ENCODE data around the gene TSSK2.

Gene TSSK2

GRCh38 chr22:19177164-19178064, 46.3 kb downstream of the TSSK2 start:
- TF ChIP-seq ARNT (IDR thresholded peaks at IDR 0.05) (no peak), FOXA1 (IDR thresholded peaks at IDR 0.05) (no peak), NFRKB (IDR thresholded peaks at IDR 0.05) (no peak), HDGF (IDR thresholded peaks at IDR 0.05; ENCODE audit: borderline replicate concordance) (no peak), SP1 (IDR thresholded peaks at IDR 0.05) (no peak), FOXM1 (IDR thresholded peaks at IDR 0.05; ENCODE audit: borderline replicate concordance) (no peak), ZNF384 (IDR thresholded peaks at IDR 0.05) (no peak), LEF1 (IDR thresholded peaks at IDR 0.05; ENCODE audit: borderline replicate concordance) (no peak), FOXK2 (IDR thresholded peaks at IDR 0.05) (no peak), L3MBTL2 (conservative IDR thresholded peaks at IDR 0.05) (no peak), BHLHE40 (IDR thresholded peaks at IDR 0.05; ENCODE audit: borderline replicate concordance) (no peak), CTBP1 (IDR thresholded peaks at IDR 0.05; ENCODE audit: borderline replicate concordance) (no peak), PKNOX1 (IDR thresholded peaks at IDR 0.05) (no peak), SUZ12 (IDR thresholded peaks at IDR 0.05) (no peak), ELF4 (IDR thresholded peaks at IDR 0.05) (no peak), TARDBP (IDR thresholded peaks at IDR 0.05) (no peak)
- DNase-seq (ENCODE audit: extremely low spot score), result no peak
- POLR2A ChIA-PET, result interaction anchor here (3.5 kb wide), 1 partner anchor 115 kb away, joined by 20 read pairs; the partner anchor contains the start of gene CLTCL1
- CTCF ChIA-PET, result no interaction called here

GRCh38 chr22:19178065-19178656, 47.1 kb downstream of the TSSK2 start:
- TF ChIP-seq FOXM1 (IDR thresholded peaks at IDR 0.05; ENCODE audit: borderline replicate concordance) (peak; percentile 68), ELF4 (IDR thresholded peaks at IDR 0.05) (peak; percentile 66; the same call in 1 of the 2 replicates), SP1 (IDR thresholded peaks at IDR 0.05) (no peak), BHLHE40 (IDR thresholded peaks at IDR 0.05; ENCODE audit: borderline replicate concordance) (no peak), HDGF (IDR thresholded peaks at IDR 0.05; ENCODE audit: borderline replicate concordance) (no peak), FOXK2 (IDR thresholded peaks at IDR 0.05) (no peak), ARNT (IDR thresholded peaks at IDR 0.05) (0 out of 2 replicates have a peak, but pooled peaks have one; percentile 36)
- ChIA-PET POLR2A (interaction anchor here (0.7 to 3.5 kb wide), 11 partner anchors 11 to 302 kb away, joined by 3 to 20 read pairs (median 4); partner anchors contain the start of genes CDC45, CLTCL1, ESS2 and HIRA), CTCF (interaction anchor here (1.0 to 1.8 kb wide), 4 partner anchors 34 to 233 kb away, joined by 3 to 8 read pairs (median 4); partner anchors contain the start of gene ESS2)
- peak; percentile 56 for DNase-seq (ENCODE audit: extremely low spot score)

DNA sequence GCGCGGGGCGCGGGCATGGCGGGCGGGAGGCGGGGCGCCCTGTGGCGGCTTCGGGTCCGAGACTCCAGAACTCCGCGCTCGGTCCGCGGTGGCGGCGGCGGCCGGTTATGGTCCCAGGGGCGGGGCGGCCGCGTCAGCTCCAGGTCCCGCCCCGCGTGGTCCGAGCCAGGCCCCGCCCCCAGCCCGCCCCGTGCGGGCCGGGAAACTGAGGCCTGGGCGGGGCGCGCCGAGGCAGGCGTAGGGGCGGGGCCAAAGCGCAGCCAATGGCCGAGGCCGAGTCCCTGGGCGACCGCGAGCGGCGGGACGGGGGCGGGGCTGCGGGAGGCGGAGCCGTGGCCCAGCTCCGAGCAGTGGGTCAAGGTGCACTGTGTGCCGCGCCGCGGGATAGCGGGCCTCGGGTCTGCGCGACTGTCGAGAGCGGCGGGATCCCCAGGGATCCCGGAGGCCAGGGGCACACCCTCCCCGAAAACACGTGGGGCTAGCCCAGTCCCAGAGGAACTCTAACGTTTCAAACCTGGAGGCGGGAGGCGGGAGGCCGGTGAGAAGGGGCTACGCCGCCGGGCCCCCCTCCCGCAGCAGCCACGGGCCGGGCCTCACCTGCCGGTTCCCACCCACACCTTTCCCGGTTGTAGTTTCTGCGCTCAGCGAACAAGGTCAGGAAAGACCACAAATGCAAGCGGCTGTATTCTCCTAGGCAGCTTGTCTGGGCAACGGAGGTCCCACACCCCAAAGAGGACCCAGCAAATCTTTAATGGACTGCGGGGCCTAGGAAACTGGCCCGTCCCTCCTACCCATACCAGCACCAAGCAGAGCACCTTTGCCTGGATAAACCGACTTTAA, 47.8 kb downstream of the TSSK2 start, which contains the start of gene SLC25A1:
Gene SLC25A1, minus strand, starts transcription at position 80 of the 840 bp plus-strand sequence. Its CDS starts 63 bp downstream, at position 17.
- ChIA-PET CTCF (interaction anchor here (0.6 to 1.8 kb wide), 8 partner anchors 12 to 232 kb away, joined by 3 to 8 read pairs (median 4); partner anchors contain the start of gene ESS2), POLR2A (interaction anchor here (0.7 to 3.5 kb wide), 11 partner anchors 11 to 301 kb away, joined by 3 to 20 read pairs (median 4); partner anchors contain the start of genes CDC45, CLTCL1, ESS2 and HIRA)
- peak; percentile 97 for DNase-seq (ENCODE audit: extremely low spot score)
- TF ChIP-seq ZNF384 (IDR thresholded peaks at IDR 0.05), result no peak
- no peak for TF ChIP-seq HDGF (IDR thresholded peaks at IDR 0.05; ENCODE audit: borderline replicate concordance)
- TF ChIP-seq SP1 (IDR thresholded peaks at IDR 0.05), result no peak
- peak; percentile 25; the same call in 1 of the 2 replicates for TF ChIP-seq L3MBTL2 (conservative IDR thresholded peaks at IDR 0.05)
- TF ChIP-seq LEF1 (IDR thresholded peaks at IDR 0.05; ENCODE audit: borderline replicate concordance), result no peak
- TF ChIP-seq SUZ12 (IDR thresholded peaks at IDR 0.05), result no peak

DNA sequence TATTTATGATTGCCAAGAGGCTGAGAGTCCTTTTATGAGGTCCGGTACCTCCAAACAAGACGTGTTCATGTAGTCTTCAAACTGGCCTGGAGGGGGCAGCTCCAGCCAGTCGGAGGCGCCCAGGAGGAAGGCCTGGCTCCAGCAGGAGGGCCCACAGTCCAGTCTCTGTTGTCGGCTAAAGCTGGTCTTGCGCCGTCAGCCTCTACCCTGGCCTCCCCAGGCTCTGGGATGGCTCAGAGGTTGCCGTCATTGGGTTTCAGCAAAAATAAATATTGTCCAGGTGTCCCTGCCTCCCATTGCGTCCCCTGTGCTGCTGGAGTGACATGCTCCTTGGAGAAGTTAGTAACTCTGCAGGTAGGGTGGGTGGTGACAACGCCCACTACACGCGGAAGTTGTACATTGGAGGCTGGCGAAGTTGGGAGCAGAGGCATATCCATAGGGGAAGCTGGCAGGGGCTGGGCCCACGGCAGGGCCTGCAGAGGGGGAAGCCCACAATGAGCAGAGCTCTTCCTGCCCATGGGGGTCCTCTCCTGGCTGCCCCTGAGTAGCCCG, 48.5 kb downstream of the TSSK2 start:
- ChIA-PET POLR2A (interaction anchor here (0.7 to 3.5 kb wide), 10 partner anchors 10 to 300 kb away, joined by 3 to 20 read pairs (median 4); partner anchors contain the start of genes CDC45, CLTCL1, ESS2 and HIRA), CTCF (interaction anchor here (0.5 to 1.8 kb wide), 12 partner anchors 10 to 452 kb away, joined by 3 to 8 read pairs (median 4); partner anchors contain the start of gene ESS2)
- TF ChIP-seq PKNOX1 (IDR thresholded peaks at IDR 0.05), result no peak
- TF ChIP-seq ZNF384 (IDR thresholded peaks at IDR 0.05), result no peak
- TF ChIP-seq TARDBP (IDR thresholded peaks at IDR 0.05), result no peak
- TF ChIP-seq BHLHE40 (IDR thresholded peaks at IDR 0.05; ENCODE audit: borderline replicate concordance), result no peak
- TF ChIP-seq HDGF (IDR thresholded peaks at IDR 0.05; ENCODE audit: borderline replicate concordance), result no peak
- no peak for TF ChIP-seq FOXK2 (IDR thresholded peaks at IDR 0.05)
- no peak for TF ChIP-seq SUZ12 (IDR thresholded peaks at IDR 0.05)
- TF ChIP-seq LEF1 (IDR thresholded peaks at IDR 0.05; ENCODE audit: borderline replicate concordance), result no peak
- no peak for TF ChIP-seq NFRKB (IDR thresholded peaks at IDR 0.05)
- peak; percentile 87 for DNase-seq (ENCODE audit: extremely low spot score)

- ChIA-PET POLR2A (interaction anchor here (1.0 to 3.5 kb wide), 4 partner anchors 36 to 294 kb away, joined by 3 to 20 read pairs (median 8); partner anchors contain the start of genes CLTCL1, ESS2, HIRA and MRPL40), CTCF (interaction anchor here (0.9 to 1.8 kb wide), 5 partner anchors 9 to 165 kb away, joined by 4 to 8 read pairs (median 5); no protein-coding TSS in a partner anchor)
- DNase-seq (ENCODE audit: extremely low spot score), result no peak
- TF ChIP-seq FOXA1 (IDR thresholded peaks at IDR 0.05) (no peak), FOXM1 (IDR thresholded peaks at IDR 0.05; ENCODE audit: borderline replicate concordance) (no peak), SUZ12 (IDR thresholded peaks at IDR 0.05) (no peak), FOXK2 (IDR thresholded peaks at IDR 0.05) (no peak), PKNOX1 (IDR thresholded peaks at IDR 0.05) (no peak), SP1 (IDR thresholded peaks at IDR 0.05) (no peak), ELF4 (IDR thresholded peaks at IDR 0.05) (no peak), HDGF (IDR thresholded peaks at IDR 0.05; ENCODE audit: borderline replicate concordance) (no peak), ARNT (IDR thresholded peaks at IDR 0.05) (no peak), CTBP1 (IDR thresholded peaks at IDR 0.05; ENCODE audit: borderline replicate concordance) (no peak), NFRKB (IDR thresholded peaks at IDR 0.05) (no peak)
Measured at GRCh38 chr22:19180234-19180633, 49.1 kb downstream of the TSSK2 start.

All from HEK293T (cell line).